Measurements from ENCODE around the gene ZNF511. TPM values are rescaled to one million over a fixed set of nuclear protein-coding genes. Genes with fewer than 3 reads are reported as not detected.
A peak's percentile ranks its signal among the peaks of the same experiment; 100 is the strongest.

ZNF511 gene
- total and polyA plus RNA-seq, 2 donors (not counting 1 experiment from before 2014, with no cell fraction given): 30.7 to 45.1 TPM

- CTCF ChIA-PET: interaction anchor here (0.5 to 3.5 kb wide), 49 partner anchors 9 to 284 kb away, joined by 3 to 32 read pairs (median 5); partner anchors contain the start of genes ECHS1, FUOM, MTG1 and PRAP1
- 6% methylated on average over 34 of the region's 37 CpGs for WGBS (ENCODE audit: insufficient coverage)
- H3K9ac ChIP-seq (ENCODE audit: low read length): no peak overlapping the region
- H3K27me3 ChIP-seq (replicated peaks in 1 of 4; ENCODE audit: control extremely low read depth in 1 of 4, control insufficient read depth in 3 of 4, insufficient read depth in 4 of 4, low read length in 3 of 4): peaks cover 0 to 55% (median 38%) of the 10 kb centered on the region in 4 experiments
- Mint-ChIP-seq H3K9me3 (ENCODE audit: insufficient read depth) (no peaks in the 10 kb centered on the region), H3K27ac (no peak overlapping the region), H3K27me3 (peaks cover 43% of the 10 kb centered on the region), H3K4me3 (peak overlapping the region; percentile 44), H3K4me1 (peaks cover 17% of the 10 kb centered on the region)
- no peaks in the 10 kb centered on the region for H3K36me3 ChIP-seq (replicated peaks in 1 of 2; ENCODE audit: control extremely low read depth in 1 of 2, control insufficient read depth in 1 of 2, extremely low read depth in 1 of 2, insufficient read depth in 2 of 2, low read length in 1 of 2)
- ATAC-seq (ENCODE audit: low read depth) (peak; percentile 86), DNase-seq (peak; percentile 91)
- POLR2A ChIA-PET: interaction anchor here (1.0 kb wide), 1 partner anchor 28 kb away, joined by 3 read pairs; the partner anchor contains the start of gene FUOM
- intact Hi-C loops (cut with micrococcal nuclease): loop anchor here (1.0 kb wide), 3 partner anchors 65 to 191 kb away; partner anchors contain the start of gene MTG1
- peak overlapping the region; percentile 76 for H3K4me2 ChIP-seq (replicated peaks; ENCODE audit: low read depth, low read length, poor library complexity, severe bottlenecking)
- no peaks in the 10 kb centered on the region for H4K20me1 ChIP-seq (ENCODE audit: control insufficient read depth, insufficient read depth, low read length, poor library complexity, severe bottlenecking)
- H3K27ac ChIP-seq (ENCODE audit: low read length in 2 of 2): no peak overlapping the region
- peaks cover 0 to 23% (median 0%) of the 10 kb centered on the region in 3 donors for H3K9me3 ChIP-seq (ENCODE audit: control extremely low read depth in 1 of 3, control insufficient read depth in 2 of 3, insufficient read depth in 1 of 3, low read length in 2 of 3)
- H2AFZ ChIP-seq (ENCODE audit: insufficient read depth, low read depth, low read length, poor library complexity, severe bottlenecking): peak overlapping the region; percentile 67
- H3K79me2 ChIP-seq (ENCODE audit: control insufficient read depth, insufficient read depth, low read length): no peaks in the 10 kb centered on the region
- H3K4me1 ChIP-seq (ENCODE audit: control insufficient read depth in 2 of 2, insufficient read depth in 2 of 2, low read length in 2 of 2): peaks cover 28 to 42% of the 10 kb centered on the region in 2 donors
- peak overlapping the region in 3 of 5 experiments; percentile 15 to 47 (median 38) for H3K4me3 ChIP-seq (ENCODE audit: control extremely low read depth in 1 of 5, extremely low read depth in 1 of 5, insufficient read depth in 1 of 5, low read depth in 2 of 5, low read length in 4 of 5)
- TF ChIP-seq EZH2 (IDR thresholded peaks at IDR 0.05; ENCODE audit: borderline replicate concordance, insufficient read depth, low read depth, low read length, poor library complexity, severe bottlenecking) (no peak), CTCF (IDR thresholded peaks at IDR 0.05) (peak; percentile 97)
Observed at GRCh38 chr10:133329491-133330202, 20.9 kb downstream of the ZNF511 start.
